ENCODE measurements around the gene SORT1. TPM values are rescaled to one million over a fixed set of nuclear protein-coding genes. Genes with fewer than 3 reads are reported as not detected.

SORT1 gene
- total RNA-seq, 1 donor, result 48.5 TPM

DNA sequence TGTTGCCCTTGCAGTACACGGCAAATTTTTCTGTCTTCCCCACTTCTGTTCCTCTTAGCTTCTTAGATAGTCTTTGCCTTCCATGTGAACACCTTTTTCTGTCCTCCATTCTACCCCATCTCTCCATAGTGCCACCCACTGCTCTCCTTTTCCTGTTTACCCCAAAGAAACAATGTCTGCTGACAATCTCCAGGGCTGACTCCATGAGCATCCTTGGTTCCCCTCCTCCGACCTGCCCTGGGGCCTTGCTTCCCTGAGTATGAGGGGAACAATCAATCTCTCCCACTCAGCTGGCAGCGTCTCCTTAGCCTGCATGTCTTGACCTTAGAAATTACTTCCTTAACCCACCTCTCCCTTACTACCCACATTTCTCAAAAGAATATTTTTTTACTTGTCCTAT lies 78.6 kb downstream of the SORT1 start:
- Histone ChIP-seq H3K4me1 (ENCODE audit: insufficient read depth, low read length) (peaks cover 3% of the 10 kb centered on the region), H3K4me2 (ENCODE audit: insufficient read depth, low read length) (no peak overlapping the region), H2AFZ (ENCODE audit: low read length) (no peak overlapping the region), H4K20me1 (ENCODE audit: insufficient read depth, low read length) (no peaks in the 10 kb centered on the region), H3K27me3 (ENCODE audit: insufficient read depth, low read length) (no peaks in the 10 kb centered on the region), H3K9me3 (ENCODE audit: low read depth, low read length) (no peaks in the 10 kb centered on the region), H3K27ac (ENCODE audit: low read depth, low read length) (no peak overlapping the region), H3K79me2 (ENCODE audit: insufficient read depth, low read length) (no peaks in the 10 kb centered on the region), H3K4me3 (ENCODE audit: insufficient read depth, low read length) (no peak overlapping the region), H3K36me3 (ENCODE audit: insufficient read depth, low read length) (peaks cover 36% of the 10 kb centered on the region)
- no peak for DNase-seq (ENCODE audit: insufficient read length, low spot score, missing footprints)
- TF ChIP-seq CTCF (IDR thresholded peaks at IDR 0.05; ENCODE audit: extremely low read depth, low read depth, low read length), result no peak

DNA sequence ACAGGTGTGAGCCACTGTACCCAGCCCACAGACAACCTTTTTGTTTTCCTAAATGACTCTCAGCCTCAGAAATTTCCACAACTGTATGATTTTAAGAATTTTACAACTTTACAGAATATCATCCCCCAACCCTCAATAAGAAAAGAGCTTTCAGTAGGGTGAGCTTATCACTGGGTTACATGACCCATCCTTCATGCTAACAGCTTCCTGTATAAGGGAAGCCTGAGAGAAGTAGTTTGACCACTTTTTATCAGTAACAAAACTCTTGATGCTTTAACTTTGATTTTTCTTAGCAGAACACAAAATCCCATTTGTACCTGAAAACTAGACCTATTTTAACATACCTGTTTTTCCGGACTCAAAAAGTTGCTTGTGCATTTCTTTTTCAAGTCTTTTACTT lies 81.2 kb downstream of the SORT1 start:
- no peak for TF ChIP-seq CTCF (IDR thresholded peaks at IDR 0.05; ENCODE audit: extremely low read depth, low read depth, low read length)
- no peaks in the 10 kb centered on the region for H3K79me2 ChIP-seq (ENCODE audit: insufficient read depth, low read length)
- no peak for DNase-seq (ENCODE audit: insufficient read length, low spot score, missing footprints)
- H3K9me3 ChIP-seq (ENCODE audit: low read depth, low read length), result no peaks in the 10 kb centered on the region
- H4K20me1 ChIP-seq (ENCODE audit: insufficient read depth, low read length), result no peaks in the 10 kb centered on the region
- no peak overlapping the region for H3K4me3 ChIP-seq (ENCODE audit: insufficient read depth, low read length)
- H3K4me1 ChIP-seq (ENCODE audit: insufficient read depth, low read length), result peaks cover 3% of the 10 kb centered on the region
- H3K27me3 ChIP-seq (ENCODE audit: insufficient read depth, low read length), result no peaks in the 10 kb centered on the region
- H3K36me3 ChIP-seq (ENCODE audit: insufficient read depth, low read length), result peaks cover 34% of the 10 kb centered on the region
- H3K4me2 ChIP-seq (ENCODE audit: insufficient read depth, low read length), result no peak overlapping the region
- no peak overlapping the region for H2AFZ ChIP-seq (ENCODE audit: low read length)
- H3K27ac ChIP-seq (ENCODE audit: low read depth, low read length), result no peak overlapping the region

DNA sequence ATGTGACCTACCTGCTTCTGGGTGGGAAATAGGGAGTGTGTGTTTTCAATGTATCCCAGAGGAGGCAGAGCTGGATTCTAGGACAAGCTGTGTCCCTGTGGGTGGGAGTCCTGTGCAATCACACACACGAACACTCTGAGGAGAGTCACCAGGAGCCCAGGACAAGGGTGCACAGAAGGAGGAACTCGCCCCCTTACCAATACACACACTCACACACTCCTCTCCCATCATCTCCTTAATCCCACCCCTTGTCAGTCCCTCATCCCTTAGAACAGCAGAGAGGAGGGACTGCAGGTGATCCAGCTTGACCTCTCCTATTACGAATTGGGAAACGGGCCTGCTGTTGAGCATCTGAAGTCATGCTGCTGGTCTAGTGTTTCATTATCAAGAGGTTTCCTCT lies 82.4 kb downstream of the SORT1 start:
- no peak overlapping the region for H3K27ac ChIP-seq (ENCODE audit: low read depth, low read length)
- no peak overlapping the region for H2AFZ ChIP-seq (ENCODE audit: low read length)
- no peaks in the 10 kb centered on the region for H4K20me1 ChIP-seq (ENCODE audit: insufficient read depth, low read length)
- TF ChIP-seq CTCF (IDR thresholded peaks at IDR 0.05; ENCODE audit: extremely low read depth, low read depth, low read length), result no peak
- H3K36me3 ChIP-seq (ENCODE audit: insufficient read depth, low read length), result peaks cover 28% of the 10 kb centered on the region
- H3K9me3 ChIP-seq (ENCODE audit: low read depth, low read length), result no peaks in the 10 kb centered on the region
- no peak overlapping the region for H3K4me3 ChIP-seq (ENCODE audit: insufficient read depth, low read length)
- H3K27me3 ChIP-seq (ENCODE audit: insufficient read depth, low read length), result no peaks in the 10 kb centered on the region
- no peak overlapping the region for H3K4me2 ChIP-seq (ENCODE audit: insufficient read depth, low read length)
- H3K4me1 ChIP-seq (ENCODE audit: insufficient read depth, low read length), result peaks cover 3% of the 10 kb centered on the region
- DNase-seq (ENCODE audit: insufficient read length, low spot score, missing footprints), result no peak
- no peaks in the 10 kb centered on the region for H3K79me2 ChIP-seq (ENCODE audit: insufficient read depth, low read length)

- Histone ChIP-seq H3K79me2 (ENCODE audit: insufficient read depth, low read length) (no peaks in the 10 kb centered on the region), H3K27ac (ENCODE audit: low read depth, low read length) (no peak overlapping the region), H3K4me1 (ENCODE audit: insufficient read depth, low read length) (peaks cover 3% of the 10 kb centered on the region), H3K36me3 (ENCODE audit: insufficient read depth, low read length) (peaks cover 28% of the 10 kb centered on the region), H2AFZ (ENCODE audit: low read length) (no peak overlapping the region), H3K4me2 (ENCODE audit: insufficient read depth, low read length) (no peak overlapping the region), H3K4me3 (ENCODE audit: insufficient read depth, low read length) (no peak overlapping the region), H3K27me3 (ENCODE audit: insufficient read depth, low read length) (no peaks in the 10 kb centered on the region), H3K9me3 (ENCODE audit: low read depth, low read length) (no peaks in the 10 kb centered on the region), H4K20me1 (ENCODE audit: insufficient read depth, low read length) (no peaks in the 10 kb centered on the region)
- DNase-seq (ENCODE audit: insufficient read length, low spot score, missing footprints), result no peak
- no peak for TF ChIP-seq CTCF (IDR thresholded peaks at IDR 0.05; ENCODE audit: extremely low read depth, low read depth, low read length)
Measured at GRCh38 chr1:109314795-109315194, 82.9 kb downstream of the SORT1 start.

All from osteoblast (primary cell).